HG02678 (cell line): Measurements from ENCODE around the gene TLX2.

ENCODE experiments used
- ATAC-seq: cut with Tn5 transposase; IDR thresholded peaks from one replicate; pipeline ENCODE4 v1.9.1; 2021; ENCODE audit warnings: mild to moderate bottlenecking, moderate library complexity; ENCODE audit not compliant: unreplicated experiment

Gene TLX2

DNA sequence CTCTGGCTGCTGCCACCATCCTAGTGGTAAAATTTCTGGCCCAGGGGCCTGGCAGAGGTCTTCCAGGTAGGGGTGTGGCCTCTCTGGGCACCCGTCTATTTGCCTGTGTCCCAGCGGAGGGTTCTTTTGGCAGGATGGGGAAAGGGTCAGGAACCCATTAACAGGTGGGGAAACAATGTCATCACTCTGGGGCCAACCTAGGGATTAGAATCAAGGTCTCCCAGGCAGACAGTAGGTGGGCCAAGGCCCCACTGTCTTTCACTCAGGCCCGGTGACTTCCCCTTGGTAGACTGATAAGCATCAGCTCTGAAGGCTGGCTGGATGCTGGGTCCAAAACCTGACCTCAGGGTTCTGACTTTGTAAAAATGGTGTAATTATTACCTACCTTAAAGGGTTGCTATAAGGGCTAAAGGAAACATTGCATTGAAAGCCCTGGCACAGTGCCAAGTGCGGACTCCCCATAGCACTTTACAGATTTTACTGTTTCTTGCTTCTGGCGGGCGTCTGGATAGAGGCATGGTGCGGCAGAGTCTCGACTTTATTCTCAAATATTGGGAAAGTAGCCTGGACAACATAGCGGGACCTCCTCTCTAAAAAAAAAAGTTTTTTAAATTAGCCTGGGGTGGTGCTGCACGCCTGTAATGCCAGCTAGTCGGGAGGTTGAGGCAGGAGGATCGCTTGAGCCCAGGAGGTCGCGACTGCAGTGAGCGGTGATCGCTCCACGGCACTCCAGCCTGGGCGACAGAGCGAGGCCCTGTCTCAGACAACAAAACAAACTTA is 17.1 kb upstream of the TLX2 start:
- no peak for ATAC-seq

- ATAC-seq = peak; percentile 37
These were observed 16.3 kb upstream of the TLX2 start for GRCh38 chr2:74497777-74498499.

GRCh38 chr2:74498500-74499266 is 15.6 kb upstream of the TLX2 start:
- no peak for ATAC-seq

DNA sequence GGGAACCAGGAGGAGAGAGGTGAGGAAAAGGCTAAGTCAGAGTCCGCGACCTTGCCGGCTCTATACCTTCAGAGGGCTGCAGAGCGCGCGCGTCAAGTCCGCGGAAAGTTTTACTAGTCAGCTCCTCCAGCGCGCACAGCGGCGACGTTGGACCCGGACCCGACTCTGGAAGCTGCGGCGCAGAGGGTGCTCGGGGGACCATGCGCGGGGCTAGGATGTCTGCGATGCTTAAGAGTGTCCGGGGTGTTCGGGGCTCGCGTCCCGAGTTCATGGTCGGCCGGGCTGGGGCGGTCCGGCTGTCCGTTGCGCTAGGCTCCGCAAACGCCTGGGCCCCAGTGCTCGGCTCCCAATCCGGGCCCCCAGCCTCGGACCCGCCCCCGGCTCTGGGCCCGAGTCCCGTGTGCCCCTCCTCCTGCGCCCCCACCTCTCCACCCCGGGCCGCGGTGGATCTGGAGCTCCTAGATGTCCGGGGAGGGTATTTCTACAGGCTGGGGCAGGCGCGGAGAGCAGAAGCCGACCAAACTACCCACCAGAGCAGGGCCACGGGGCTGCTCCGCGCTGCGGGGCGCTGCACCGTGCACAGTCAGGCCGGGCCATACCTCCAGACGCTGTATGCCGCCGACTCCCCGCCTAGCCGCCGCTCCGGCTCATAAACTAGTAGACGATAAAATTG is 14.8 kb upstream of the TLX2 start, which contains the start of gene LBX2:
LBX2 (minus strand) TSS at position 337 of the 673 bp plus-strand sequence; CDS start at position 271, 66 bp downstream.
- no peak for ATAC-seq

DNA sequence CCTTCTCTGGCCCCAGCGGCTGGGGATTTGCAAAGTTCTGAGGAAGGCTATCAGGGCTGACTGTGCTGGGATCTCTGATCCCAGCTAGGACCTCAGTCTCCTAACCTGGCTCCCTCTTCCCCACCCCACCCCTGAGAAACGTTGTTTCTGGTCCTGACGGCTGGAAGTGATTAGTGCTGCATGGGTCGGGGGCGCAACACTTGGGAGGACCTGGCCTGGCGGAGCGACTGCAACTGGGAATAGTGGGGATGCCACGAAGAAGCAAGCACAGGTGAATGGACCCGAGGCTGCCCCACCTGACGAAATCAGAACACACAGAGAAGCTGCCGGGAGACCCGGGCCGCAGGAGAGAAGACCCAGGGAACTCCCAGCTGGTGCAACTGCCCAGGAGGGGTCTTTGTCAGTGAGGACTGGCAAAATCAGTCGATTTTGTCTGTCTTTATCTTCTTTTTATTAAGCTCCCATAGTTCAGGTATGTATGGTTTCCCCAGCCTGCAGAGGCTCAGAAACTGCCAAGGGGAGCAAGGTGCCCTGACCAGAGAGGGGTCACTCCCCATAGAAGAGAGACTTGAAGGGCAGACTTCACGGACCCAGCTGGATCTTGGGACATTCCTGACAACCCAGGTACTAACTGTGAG is 14.2 kb upstream of the TLX2 start:
- ATAC-seq = no peak

GRCh38 chr2:74500578-74500946 is 13.7 kb upstream of the TLX2 start:
- no peak for ATAC-seq

GRCh38 chr2:74501335-74502071 is 12.7 kb upstream of the TLX2 start:
- no peak for ATAC-seq

DNA sequence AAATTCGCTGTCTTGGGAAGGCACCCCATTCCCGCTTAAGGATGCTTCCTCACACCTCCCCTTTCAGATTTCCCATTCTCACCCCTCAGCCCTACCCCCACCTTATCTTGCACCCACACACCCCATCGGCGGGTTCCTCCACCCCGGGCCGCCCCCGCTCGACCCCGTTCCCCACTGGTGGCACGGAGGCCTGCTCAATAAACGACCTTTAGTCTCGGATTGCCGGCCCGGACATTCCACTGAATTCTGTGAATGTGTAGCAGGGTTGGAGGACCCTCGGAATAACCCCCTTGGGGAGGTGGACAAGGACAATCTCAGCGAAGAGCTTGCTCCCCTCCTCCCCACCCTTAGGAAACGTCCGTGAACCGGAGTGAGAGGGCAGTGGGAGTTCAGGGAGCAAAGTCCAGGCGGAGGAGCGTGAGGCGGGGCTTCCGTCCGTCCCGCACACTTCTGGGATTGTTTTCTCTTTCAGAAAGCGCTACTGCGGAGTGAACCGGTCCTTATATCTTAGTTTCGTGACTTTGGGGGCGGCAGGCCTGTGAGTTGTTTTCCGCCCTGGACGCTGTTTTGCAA is 12.0 kb upstream of the TLX2 start:
- no peak for ATAC-seq

GRCh38 chr2:74502720-74503505 is 11.3 kb upstream of the TLX2 start:
- ATAC-seq = peak; percentile 35

- no peak for ATAC-seq
These were observed 10.5 kb upstream of the TLX2 start for GRCh38 chr2:74503506-74504475.

- ATAC-seq = no peak
These were observed 9.7 kb upstream of the TLX2 start for GRCh38 chr2:74504591-74504990.

DNA sequence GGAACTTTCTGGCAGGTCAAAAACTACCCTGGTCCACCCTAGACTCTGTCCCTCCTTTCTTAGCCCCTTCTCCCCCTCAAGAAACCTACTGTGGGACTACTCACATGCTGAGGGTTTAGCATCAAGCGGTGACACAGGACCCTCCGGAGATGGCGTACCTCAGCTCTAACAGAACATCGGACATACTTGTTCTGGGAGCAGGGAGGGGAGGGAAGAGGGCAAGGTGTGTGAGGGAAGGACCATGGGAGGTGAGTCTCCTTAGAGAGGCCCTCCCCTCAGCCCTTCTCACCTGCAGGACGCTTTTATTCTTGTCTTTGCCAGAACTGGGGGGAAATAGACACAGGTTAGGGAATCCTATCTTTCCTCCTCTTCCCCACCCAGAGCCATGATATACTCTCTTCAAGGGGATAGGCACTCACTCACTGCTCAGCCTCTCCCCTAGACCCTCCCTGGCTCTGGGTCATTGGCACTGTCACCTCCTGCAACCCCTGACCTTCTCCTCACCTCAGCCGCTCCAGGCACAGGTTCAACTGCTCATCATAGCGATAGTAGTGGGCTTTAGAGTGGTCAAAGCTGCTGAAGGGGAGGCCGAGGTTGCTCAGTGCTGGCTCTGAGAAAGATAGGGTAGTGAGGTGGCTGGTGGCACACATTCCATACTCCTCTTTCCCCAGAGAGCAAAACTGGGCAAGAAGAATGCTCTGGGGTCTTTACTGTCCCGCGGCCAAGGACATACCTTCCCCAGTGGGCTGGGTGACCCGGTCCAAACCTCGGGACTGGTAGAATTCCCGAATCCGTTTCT is 8.6 kb upstream of the TLX2 start:
- ATAC-seq = no peak

DNA sequence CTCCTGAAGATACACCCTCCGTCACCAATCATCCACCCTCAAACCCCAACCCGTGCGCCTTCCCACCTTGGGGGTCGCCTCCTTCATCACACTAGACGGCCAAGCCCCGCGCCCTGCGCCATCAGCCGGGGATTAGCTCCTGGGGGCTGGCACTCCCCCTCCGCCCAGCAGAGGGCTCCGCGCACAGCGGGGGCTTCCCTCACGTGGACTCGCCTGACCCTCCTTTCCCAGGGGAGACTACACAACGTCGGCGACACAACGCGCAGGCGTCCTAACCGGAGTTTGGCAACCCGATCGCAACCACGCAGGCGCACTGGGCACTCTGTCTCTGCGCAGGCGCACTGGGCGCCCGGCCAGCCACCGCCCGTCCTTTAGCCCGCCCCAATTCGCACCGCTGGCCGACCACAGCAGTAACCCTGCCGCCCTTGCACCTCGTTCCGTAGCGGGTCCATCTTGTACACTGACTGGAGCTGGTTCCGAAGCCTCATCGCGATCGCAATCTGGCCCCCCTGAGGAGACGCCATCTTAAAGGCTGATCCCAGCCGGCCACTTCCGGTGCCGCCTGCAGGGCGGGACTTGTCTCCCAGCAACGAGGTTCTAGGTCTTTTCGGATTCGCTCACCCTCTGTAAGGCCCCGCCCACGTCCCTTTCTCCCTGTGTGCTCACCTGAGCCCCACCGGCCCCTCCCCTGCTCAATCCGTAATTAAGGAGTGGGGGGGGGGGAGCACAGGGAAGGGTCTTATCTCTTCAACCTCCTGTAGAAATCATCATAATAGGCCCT is 6.9 kb upstream of the TLX2 start, which contains the start of gene PCGF1:
PCGF1 (minus strand) TSS at position 551 of the 781 bp plus-strand sequence; CDS start at position 524, 27 bp downstream.
- ATAC-seq = peak; percentile 89

DNA sequence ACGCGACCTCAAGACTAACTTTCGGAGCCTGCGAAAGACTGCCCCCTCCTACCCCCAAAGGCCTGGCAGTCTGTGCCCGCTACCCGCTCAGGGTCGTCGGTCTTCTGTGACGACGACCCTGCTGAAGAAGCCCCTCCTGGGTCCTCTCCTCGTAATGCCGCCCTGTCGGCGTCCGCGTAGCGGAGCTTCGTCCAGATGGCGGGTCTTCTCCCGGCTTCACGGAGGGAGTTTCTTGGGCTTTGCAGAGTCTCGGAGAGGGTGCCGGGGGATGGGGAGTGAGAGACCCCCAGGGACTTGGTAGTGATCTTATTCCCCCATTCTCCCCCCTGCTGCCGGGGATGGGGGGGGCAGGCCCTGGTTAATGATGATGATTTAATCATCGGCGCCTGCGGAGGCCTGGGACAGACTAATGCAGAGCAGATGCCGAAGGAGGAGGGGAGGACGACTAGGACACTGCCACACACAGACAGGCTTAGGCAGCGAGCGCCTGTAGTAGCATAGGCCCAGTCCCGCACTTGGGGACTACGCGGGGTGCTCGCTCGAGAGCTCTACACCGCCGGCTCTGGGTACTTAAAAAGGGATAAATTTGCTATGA is 6.2 kb upstream of the TLX2 start:
- no peak for ATAC-seq

- ATAC-seq = no peak
These were observed 4.0 kb upstream of the TLX2 start for GRCh38 chr2:74510272-74510671.
